Kidney (tissue), 14 donors: ENCODE results near the gene PCSK5. TPM values are rescaled to one million over a fixed set of nuclear protein-coding genes. Genes with fewer than 3 reads are reported as not detected.

Source experiments
- DNase-seq, 5 donors: peaks; one replicate each; pipeline ENCODE4 v3.0.0-alpha.2; 2013 to 2020
- FAIRE-seq: peaks from 2 replicates; lab custom pipeline; 2012; peaks lifted over from hg19 to GRCh38; lab: Jason Lieb, UNC
- H3K27ac ChIP-seq, 2 donors: one replicate each; pipeline ENCODE4 v1.7.0; 2013; ENCODE audit warnings: low read depth in 2 of 2, low read length in 2 of 2, inconsistent platforms in 1 of 2
- H3K27me3 ChIP-seq: one replicate; pipeline ENCODE4 v1.7.1; 2013; ENCODE audit warnings: low read length, inconsistent platforms; ENCODE audit not compliant: control insufficient read depth, insufficient read depth
- H3K36me3 ChIP-seq, 3 donors: one replicate each; pipeline versions ENCODE4 v1.7.0 to v1.7.1; 2013; ENCODE audit warnings: low read length in 3 of 3, control low read depth in 1 of 3, inconsistent platforms in 1 of 3; ENCODE audit not compliant: insufficient read depth in 3 of 3, control insufficient read depth in 2 of 3
- H3K4me1 ChIP-seq, 3 donors: one replicate each; pipeline versions ENCODE4 v1.7.0 to v1.7.1; 2013; ENCODE audit warnings: low read length in 3 of 3, inconsistent platforms in 1 of 3, low read depth in 1 of 3; ENCODE audit not compliant: control insufficient read depth in 2 of 3, insufficient read depth in 2 of 3
- H3K4me3 ChIP-seq, 3 donors: one replicate each; pipeline versions ENCODE4 v1.7.0 to v1.8.1; 2013; ENCODE audit warnings: low read length in 3 of 3, control low read depth in 1 of 3, inconsistent platforms in 1 of 3
- H3K9ac ChIP-seq, 3 donors: one replicate each; pipeline versions ENCODE4 v1.7.0 to v1.7.1; 2013; ENCODE audit warnings: low read length in 3 of 3, control low read depth in 1 of 3, inconsistent platforms in 1 of 3
- H3K9me3 ChIP-seq, 3 donors: one replicate each; pipeline versions ENCODE4 v1.7.0 to v1.7.1; 2013; ENCODE audit warnings: low read length in 3 of 3, control low read depth in 1 of 3, inconsistent platforms in 1 of 3; ENCODE audit not compliant: control insufficient read depth in 2 of 3, insufficient read depth in 1 of 3
- intact Hi-C: fragments of 100-400 bp; cut with DNase I; formaldehyde crosslinking; loops from one replicate; pipeline ENCODE4 v1.11.1; 2022
- polyA plus RNA-seq: library from polyadenylated mRNA; stranded (reverse); fragments of 350-450 nt; fragmentation: Illumina TruSeq; extraction: RNeasy Lipid Tissue Mini Kit (QIAGEN cat#74804); gene quantifications from one replicate; pipeline ENCODE4 v1.2.3, GENCODE V29; 2014; ENCODE audit warnings: low read depth, low replicate concordance; ENCODE audit not compliant: insufficient read depth
- total RNA-seq: library from RNA; stranded (reverse); fragmentation: NEBNext Ultra II Directional; extraction: Animal tissue kit (Norgen Biotek cat#: 25700); gene quantifications from one replicate; pipeline ENCODE4 v1.2.1, GENCODE V29; 2021
- TF ChIP-seq, protein P1 (sequence below): IDR thresholded peaks from 3 replicates; pipeline ENCODE4 v1.5.1; 2012; ENCODE audit warnings: mild to moderate bottlenecking, moderate library complexity, borderline replicate concordance; ENCODE audit not compliant: insufficient read depth; ENCODE audit errors: extremely low read depth
- donor health status: control.
- donor health status: control.
- donor health status: control.
- donor health status: control.
- donor health status: control.
- donor health status: DM: yes; HTN: yes; CAD: no.
- donor health status: Normal renal cell carcinoma (clear cell type).

PCSK5 gene
- total and polyA plus RNA-seq, 2 donors from 2014 or later: 1.6 to 14.7 TPM

DNA sequence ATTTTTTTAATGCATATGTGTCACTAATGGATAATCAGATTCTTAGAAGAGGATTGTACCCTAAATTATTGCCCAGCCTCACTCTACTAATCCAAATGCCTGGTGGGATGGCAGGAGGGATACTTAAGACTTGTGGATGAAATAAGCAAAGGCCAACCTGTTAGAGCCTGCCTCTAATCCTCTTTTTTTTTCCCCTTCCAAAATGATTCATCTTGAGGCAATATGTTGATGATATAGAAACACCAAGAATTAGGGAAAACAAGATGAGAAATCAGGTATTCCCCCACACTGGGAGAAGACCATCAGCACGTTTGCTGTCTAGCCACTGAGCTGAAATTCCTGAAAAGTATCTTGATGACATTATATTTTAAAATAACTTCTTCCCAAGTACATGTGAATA is 451.7 kb downstream of the PCSK5 start:
- Histone ChIP-seq H3K27me3 (no peaks in the 10 kb centered on the region), H3K4me1 (no peaks in the 10 kb centered on the region), H3K27ac (no peak overlapping the region), H3K9me3 (no peaks in the 10 kb centered on the region), H3K9ac (no peak overlapping the region), H3K36me3 (no peaks in the 10 kb centered on the region), H3K4me3 (no peak overlapping the region)
- DNase-seq: no peak
- TF ChIP-seq, protein P1, sequence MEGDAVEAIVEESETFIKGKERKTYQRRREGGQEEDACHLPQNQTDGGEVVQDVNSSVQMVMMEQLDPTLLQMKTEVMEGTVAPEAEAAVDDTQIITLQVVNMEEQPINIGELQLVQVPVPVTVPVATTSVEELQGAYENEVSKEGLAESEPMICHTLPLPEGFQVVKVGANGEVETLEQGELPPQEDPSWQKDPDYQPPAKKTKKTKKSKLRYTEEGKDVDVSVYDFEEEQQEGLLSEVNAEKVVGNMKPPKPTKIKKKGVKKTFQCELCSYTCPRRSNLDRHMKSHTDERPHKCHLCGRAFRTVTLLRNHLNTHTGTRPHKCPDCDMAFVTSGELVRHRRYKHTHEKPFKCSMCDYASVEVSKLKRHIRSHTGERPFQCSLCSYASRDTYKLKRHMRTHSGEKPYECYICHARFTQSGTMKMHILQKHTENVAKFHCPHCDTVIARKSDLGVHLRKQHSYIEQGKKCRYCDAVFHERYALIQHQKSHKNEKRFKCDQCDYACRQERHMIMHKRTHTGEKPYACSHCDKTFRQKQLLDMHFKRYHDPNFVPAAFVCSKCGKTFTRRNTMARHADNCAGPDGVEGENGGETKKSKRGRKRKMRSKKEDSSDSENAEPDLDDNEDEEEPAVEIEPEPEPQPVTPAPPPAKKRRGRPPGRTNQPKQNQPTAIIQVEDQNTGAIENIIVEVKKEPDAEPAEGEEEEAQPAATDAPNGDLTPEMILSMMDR: no peak
- intact Hi-C loops: no loop called here
- no peak for FAIRE-seq

DNA sequence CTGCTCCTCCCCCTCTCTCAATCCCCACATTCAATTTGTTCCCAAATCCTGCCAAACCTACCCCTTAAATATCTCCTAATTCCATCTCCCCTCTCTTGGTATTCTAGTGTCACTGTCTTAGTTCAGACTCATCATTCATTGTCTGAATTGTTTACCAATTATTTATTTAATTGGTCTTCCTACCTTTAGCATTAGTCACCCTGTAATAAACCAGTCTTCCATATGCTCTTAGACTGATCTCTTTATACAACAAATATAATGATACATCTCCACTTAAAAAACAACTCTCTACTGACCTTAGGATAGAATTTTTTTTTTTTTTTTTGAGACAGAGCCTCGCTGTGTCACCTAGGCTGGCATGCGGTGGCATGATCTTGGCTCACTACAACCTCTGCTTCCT is 452.4 kb downstream of the PCSK5 start:
- H3K9me3 ChIP-seq: no peaks in the 10 kb centered on the region
- H3K4me1 ChIP-seq: no peaks in the 10 kb centered on the region
- DNase-seq (no peak), FAIRE-seq (no peak)
- TF ChIP-seq, protein P1: no peak
- H3K27ac ChIP-seq: no peak overlapping the region
- H3K36me3 ChIP-seq: no peaks in the 10 kb centered on the region
- no peak overlapping the region for H3K9ac ChIP-seq
- H3K27me3 ChIP-seq: no peaks in the 10 kb centered on the region
- intact Hi-C loops: no loop called here
- H3K4me3 ChIP-seq: no peak overlapping the region

DNA sequence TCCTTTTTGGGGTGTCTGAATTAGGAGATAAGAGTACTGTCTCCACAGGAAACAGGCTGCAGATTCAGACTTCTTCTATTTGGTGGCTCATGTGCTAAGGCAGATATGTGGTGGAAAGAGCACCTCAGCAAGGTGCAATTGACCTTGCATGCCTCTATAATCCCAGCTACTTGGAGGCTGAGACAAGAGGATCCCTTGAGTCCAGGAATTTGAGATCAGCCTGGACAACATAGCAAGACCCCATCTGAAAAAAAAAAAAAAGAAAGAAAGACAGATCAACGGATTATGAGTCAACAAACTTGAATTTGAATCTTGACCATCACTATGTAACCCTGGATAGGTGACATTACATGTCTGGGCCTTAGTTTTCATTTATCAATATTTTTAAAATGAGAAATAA is 459.4 kb downstream of the PCSK5 start:
- no peak overlapping the region for H3K9ac ChIP-seq
- H3K4me3 ChIP-seq: no peak overlapping the region
- FAIRE-seq (no peak), DNase-seq (no peak)
- intact Hi-C loops: no loop called here
- no peaks in the 10 kb centered on the region for H3K4me1 ChIP-seq
- H3K27ac ChIP-seq: no peak overlapping the region
- TF ChIP-seq, protein P1: no peak
- no peaks in the 10 kb centered on the region for H3K36me3 ChIP-seq
- no peaks in the 10 kb centered on the region for H3K9me3 ChIP-seq
- H3K27me3 ChIP-seq: no peaks in the 10 kb centered on the region

DNA sequence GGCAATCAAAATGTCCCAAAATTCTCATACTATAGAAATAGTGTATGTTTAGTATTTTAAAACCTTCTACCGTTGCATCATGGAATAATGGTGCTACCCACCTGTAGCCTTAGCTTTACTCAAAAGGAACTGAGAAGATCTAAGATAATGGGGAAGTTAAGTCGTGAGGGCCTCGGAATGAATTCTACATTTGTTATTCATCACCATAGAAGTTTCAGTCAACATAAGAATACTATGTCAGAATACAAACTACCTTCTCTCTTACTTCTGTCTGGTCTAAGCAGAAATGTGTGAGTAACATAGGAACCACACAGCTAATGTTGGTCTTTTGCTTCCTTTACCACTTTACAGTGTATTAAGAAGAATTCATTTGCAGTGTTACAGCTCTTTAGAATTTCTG is 460.5 kb downstream of the PCSK5 start:
- DNase-seq (no peak), FAIRE-seq (no peak)
- Histone ChIP-seq H3K27ac (no peak overlapping the region), H3K4me3 (no peak overlapping the region), H3K27me3 (no peaks in the 10 kb centered on the region), H3K4me1 (no peaks in the 10 kb centered on the region), H3K36me3 (no peaks in the 10 kb centered on the region), H3K9ac (no peak overlapping the region), H3K9me3 (no peaks in the 10 kb centered on the region)
- intact Hi-C loops: no loop called here
- TF ChIP-seq, protein P1: no peak
